ENCODE data around the gene CD44. TPM values are rescaled to one million over a fixed set of nuclear protein-coding genes. Genes with fewer than 3 reads are reported as not detected.

The CD44 gene
- total and polyA plus RNA-seq, 10 of the 15 experiments (the other 5 are each of a cell fraction or from before 2014, with no cell fraction given) = 57.1 to 293 (median 120) TPM

- TF ChIP-seq PBX3 (IDR thresholded peaks at IDR 0.05; ENCODE audit: insufficient replicate concordance, low read depth, low read length) = no peak
- no peak for TF ChIP-seq FOS (IDR thresholded peaks at IDR 0.05; ENCODE audit: borderline replicate concordance, extremely low read depth, insufficient read length)
- TF ChIP-seq NBN (IDR thresholded peaks at IDR 0.05) = no peak
- TF ChIP-seq HDAC6 (IDR thresholded peaks at IDR 0.05; ENCODE audit: unreplicated experiment) = peak; percentile 87
- TF ChIP-seq IRF5 (IDR thresholded peaks at IDR 0.05; ENCODE audit: borderline replicate concordance) = no peak
- TF ChIP-seq RAD21 (IDR thresholded peaks at IDR 0.05; ENCODE audit: insufficient read depth, low read depth, low read length) = no peak
- TF ChIP-seq SREBF2 (IDR thresholded peaks at IDR 0.05; ENCODE audit: low read length) = no peak
- no peak for TF ChIP-seq NFXL1 (IDR thresholded peaks at IDR 0.05; ENCODE audit: borderline replicate concordance)
- TF ChIP-seq PKNOX1 (IDR thresholded peaks at IDR 0.05) = no peak
- TF ChIP-seq ZSCAN29 (IDR thresholded peaks at IDR 0.05) = no peak
- TF ChIP-seq KDM1A (IDR thresholded peaks at IDR 0.05; ENCODE audit: borderline replicate concordance) = no peak
- TF ChIP-seq NR2F1 (conservative IDR thresholded peaks at IDR 0.05) = no peak
- TF ChIP-seq DPF2 (IDR thresholded peaks at IDR 0.05) = no peak
- no peak for TF ChIP-seq RELB (IDR thresholded peaks at IDR 0.05; ENCODE audit: low read depth)
- TF ChIP-seq MYC (IDR thresholded peaks at IDR 0.05; ENCODE audit: insufficient read depth, insufficient read length, insufficient replicate concordance, low read length, severe bottlenecking) = no peak
- TF ChIP-seq HCFC1 (IDR thresholded peaks at IDR 0.05; ENCODE audit: low read length) = no peak
- no peak for TF ChIP-seq MYB (IDR thresholded peaks at IDR 0.05; ENCODE audit: borderline replicate concordance, low read depth, low read length)
- no peak for TF ChIP-seq NFYA (IDR thresholded peaks at IDR 0.05; ENCODE audit: borderline replicate concordance, low read depth, low read length)
- no peak; the same call in 1 of the 2 replicates for TF ChIP-seq EED (IDR thresholded peaks at IDR 0.05; ENCODE audit: low read depth)
- no peak for TF ChIP-seq E2F8 (IDR thresholded peaks at IDR 0.05; ENCODE audit: low read depth, partially characterized antibody)
- TF ChIP-seq YY1 (IDR thresholded peaks at IDR 0.05; ENCODE audit: low read depth, low read length) = no peak
Measured at GRCh38 chr11:35138943-35139721, at the start of gene CD44 (continued).

All from GM12878 (cell line).